IMR-90 (cell line): ENCODE measurements around the gene LRRC3C. TPM values are rescaled to one million over a fixed set of nuclear protein-coding genes. Genes with fewer than 3 reads are reported as not detected.

Experiments
- ATAC-seq: fragments of 200-7000 bp; cut with Tn5 transposase; 2 replicates; pipeline ENCODE4 v1.9.1; 2020; ENCODE audit warnings: low read depth, mild to moderate bottlenecking, moderate library complexity
- BruUV-seq: library from RNA; stranded (reverse); fragments of 400-500 nt; replicated peaks from 2 replicates; lab custom pipeline; 2021; lab: Mats Ljungman, UMichigan
- CTCF ChIA-PET: fragments of 300-600 bp; formaldehyde crosslinking; extraction: SDS; loops from one replicate; lab custom pipeline; 2021; ENCODE audit warnings: antibody characterized with exemption; lab: Yijun Ruan, JAX
- POLR2A ChIA-PET: fragments of 300-600 bp; sonication (Branson Sonifier 250); formaldehyde crosslinking; loops from one replicate; lab custom pipeline; 2022; ENCODE audit warnings: antibody characterized with exemption; ENCODE audit not compliant: unreplicated experiment; lab: Charles Lee
- DNase-seq: peaks from one replicate; pipeline ENCODE4 v3.0.0; 2013
- H2AFZ ChIP-seq: replicated peaks from 2 replicates; pipeline ENCODE3; 2013; ENCODE audit warnings: low read length, mild to moderate bottlenecking; ENCODE audit not compliant: poor library complexity
- H2AK5ac ChIP-seq: 2 replicates; pipeline ENCODE4 v1.6.1; 2013; ENCODE audit warnings: low read depth, low read length, inconsistent platforms
- H2AK9ac ChIP-seq: replicated peaks from 2 replicates; pipeline ENCODE3; 2013; ENCODE audit warnings: mild to moderate bottlenecking, low read depth, low read length, moderate library complexity; ENCODE audit not compliant: poor library complexity
- H2BK120ac ChIP-seq: 2 replicates; pipeline ENCODE4 v1.6.1; 2013; ENCODE audit warnings: low read depth, low read length, inconsistent platforms
- H2BK15ac ChIP-seq: 3 replicates; pipeline ENCODE4 v1.6.1; 2013; ENCODE audit warnings: low read depth, low read length, inconsistent platforms
- H2BK20ac ChIP-seq: 2 replicates; pipeline ENCODE4 v1.6.1; 2013; ENCODE audit warnings: low read depth, mild to moderate bottlenecking, inconsistent platforms, low read length, moderate library complexity
- H2BK5ac ChIP-seq: 2 replicates; pipeline ENCODE4 v1.6.1; 2013; ENCODE audit warnings: mild to moderate bottlenecking, low read depth, low read length, inconsistent platforms; ENCODE audit not compliant: poor library complexity, severe bottlenecking
- H3K14ac ChIP-seq: replicated peaks from 2 replicates; pipeline ENCODE4 v1.6.1; 2013; ENCODE audit warnings: low read depth, low read length, inconsistent platforms
- H3K18ac ChIP-seq: 2 replicates; pipeline ENCODE4 v1.6.1; 2013; ENCODE audit warnings: low read depth, low read length, control low read depth
- H3K23ac ChIP-seq: 2 replicates; pipeline ENCODE4 v1.6.1; 2013; ENCODE audit warnings: low read depth, low read length, inconsistent platforms
- H3K27ac ChIP-seq: 2 replicates; pipeline ENCODE4 v1.5.1; 2013; ENCODE audit warnings: mild to moderate bottlenecking, control low read depth, low read length; ENCODE audit not compliant: insufficient read depth
- H3K27me3 ChIP-seq: 2 replicates; pipeline ENCODE4 v1.6.1; 2013; ENCODE audit warnings: low read length; ENCODE audit not compliant: control insufficient read depth, insufficient read depth
- H3K36me3 ChIP-seq: 2 replicates; pipeline ENCODE4 v1.6.1; 2013; ENCODE audit warnings: low read length, mixed read lengths; ENCODE audit not compliant: control insufficient read depth, insufficient read depth
- H3K4ac ChIP-seq: 2 replicates; pipeline ENCODE4 v1.6.1; 2013; ENCODE audit warnings: low read depth, low read length, inconsistent platforms
- H3K4me1 ChIP-seq: 2 replicates; pipeline ENCODE4 v1.6.1; 2013; ENCODE audit warnings: low read length, mixed read lengths; ENCODE audit not compliant: control insufficient read depth, insufficient read depth
- H3K4me2 ChIP-seq: 2 replicates; pipeline ENCODE4 v1.6.1; 2013; ENCODE audit warnings: low read depth, mild to moderate bottlenecking, control low read depth, low read length, moderate library complexity
- H3K4me3 ChIP-seq: 2 replicates; pipeline ENCODE4 v1.5.1; 2013; ENCODE audit warnings: low read depth, mild to moderate bottlenecking, control low read depth, low read length, moderate library complexity; ENCODE audit not compliant: insufficient read depth
- H3K56ac ChIP-seq: 2 replicates; pipeline ENCODE4 v1.6.1; 2013; ENCODE audit warnings: low read length, inconsistent platforms; ENCODE audit not compliant: insufficient read depth; ENCODE audit errors: extremely low read depth
- H3K79me1 ChIP-seq, 2 experiments: 2 replicates each; pipeline ENCODE4 v1.6.1; 2013; ENCODE audit warnings: low read length in 2 of 2, inconsistent platforms in 1 of 2, low read depth in 1 of 2
- H3K9ac ChIP-seq: 2 replicates; pipeline ENCODE4 v1.6.1; 2013; ENCODE audit warnings: low read depth, low read length, control low read depth
- H3K9me1 ChIP-seq: 2 replicates; pipeline ENCODE4 v1.6.1; 2013; ENCODE audit warnings: low read length, inconsistent platforms; ENCODE audit not compliant: insufficient read depth
- H3K9me3 ChIP-seq: 2 replicates; pipeline ENCODE4 v1.6.1; 2013; ENCODE audit warnings: low read length; ENCODE audit not compliant: control insufficient read depth, insufficient read depth
- H4K20me1 ChIP-seq: 2 replicates; pipeline ENCODE4 v1.6.1; 2013; ENCODE audit warnings: low read length, inconsistent platforms; ENCODE audit not compliant: insufficient read depth
- H4K5ac ChIP-seq: 2 replicates; pipeline ENCODE4 v1.6.1; 2013; ENCODE audit warnings: mild to moderate bottlenecking, low read depth, low read length, control low read depth
- H4K8ac ChIP-seq, 2 experiments: 2 replicates each; pipeline ENCODE4 v1.6.1; 2013; ENCODE audit warnings: low read depth in 2 of 2, low read length in 2 of 2, control low read depth in 1 of 2, inconsistent platforms in 1 of 2
- H4K91ac ChIP-seq: 2 replicates; pipeline ENCODE4 v1.6.1; 2013; ENCODE audit warnings: low read depth, low read length, inconsistent platforms; ENCODE audit not compliant: insufficient read depth
- BHLHE40 ChIP-seq: fragments of 150-350 bp; IDR thresholded peaks from 2 replicates; pipeline ENCODE4 v1.6.1; 2016; ENCODE audit warnings: mild to moderate bottlenecking, low read depth, low read length
- FOS ChIP-seq: fragments of 150-350 bp; IDR thresholded peaks from 2 replicates; pipeline ENCODE4 v1.6.1; 2016; ENCODE audit warnings: low read depth, low read length
- MAFK ChIP-seq: IDR thresholded peaks from 2 replicates; pipeline ENCODE4 v1.6.1; 2012; ENCODE audit warnings: low read depth, low read length, improper control_type of control experiment
- MXI1 ChIP-seq: IDR thresholded peaks from 2 replicates; pipeline ENCODE4 v1.6.1; 2012; ENCODE audit warnings: low read depth, mild to moderate bottlenecking, low read length, moderate library complexity, borderline replicate concordance
- RAD21 ChIP-seq: IDR thresholded peaks from 2 replicates; pipeline ENCODE4 v1.6.1; 2012; ENCODE audit warnings: low read length, improper control_type of control experiment
- RFX5 ChIP-seq: IDR thresholded peaks from 2 replicates; pipeline ENCODE4 v1.8.0; 2012; ENCODE audit warnings: low read depth, mild to moderate bottlenecking, low read length, moderate library complexity
- WGBS, 2 experiments: methylation state at CpG; one replicate each; pipeline versions ENCODE4 v1.1.5 to v1.1.7; 2013; ENCODE audit warnings: missing lambda C conversion rate in 2 of 2; ENCODE audit not compliant: insufficient read length in 1 of 2; ENCODE audit errors: extremely low coverage in 2 of 2; 5-methylcytosine and 5-hydroxymethylcytosine counted together
- dilution Hi-C: fragments of 300-500 bp; cut with HindIII; formaldehyde crosslinking; loops from one replicate; pipeline ENCODE4 v1.14.3; 2018; ENCODE audit warnings: low sequenced_read_pairs; ENCODE audit not compliant: unreplicated experiment
- in situ Hi-C: fragments of 300-500 bp; cut with MboI; formaldehyde crosslinking; loops from 3 replicates; pipeline ENCODE4 v1.14.3; 2019; ENCODE audit warnings: low sequenced_read_pairs, inconsistent platforms, mixed read lengths
- intact Hi-C: fragments of 100-400 bp; cut with micrococcal nuclease; formaldehyde crosslinking; loops from 2 replicates; pipeline ENCODE4 v1.10.0; 2022
- polyA plus RNA-seq, 3 experiments: library from polyadenylated mRNA; depleted of rRNA; stranded (reverse); fragments of >200 nt; gene quantifications; 2 replicates each; pipeline ENCODE4 v1.2.3, GENCODE V29; 2012; ENCODE audit warnings: low replicate concordance in 1 of 3
- total RNA-seq: library from RNA; depleted of rRNA; stranded (reverse); fragments of >200 nt; gene quantifications from 2 replicates; pipeline ENCODE4 v1.2.3, GENCODE V29; 2012
- TF ChIP-seq, protein P1 (sequence below): fragments of 150-350 bp; IDR thresholded peaks from 2 replicates; pipeline ENCODE4 v1.6.1; 2016; ENCODE audit warnings: low read depth, mild to moderate bottlenecking, low read length, moderate library complexity, borderline replicate concordance

Gene LRRC3C
- total and polyA plus RNA-seq, 2 of the 4 experiments (the other 2 are of a cell fraction): not detected

DNA sequence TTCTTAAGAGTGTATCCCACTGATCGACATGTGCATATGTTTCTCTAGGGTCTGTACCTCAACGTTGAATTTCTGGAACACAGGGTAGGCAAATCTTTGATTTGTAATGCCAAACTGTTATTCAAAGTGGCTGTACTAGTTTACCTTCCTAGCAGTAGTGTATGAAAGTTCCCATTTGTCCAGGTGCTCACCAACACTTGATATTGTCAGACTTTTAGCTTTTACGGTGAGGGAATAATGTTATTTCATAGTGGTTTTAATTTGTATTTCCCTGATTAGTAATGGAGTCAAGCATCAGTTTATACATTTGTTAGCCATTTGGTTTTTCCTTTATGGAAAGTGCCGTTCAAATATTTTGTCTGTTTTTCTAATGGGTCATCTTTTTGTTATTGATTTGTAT, 29.4 kb upstream of the LRRC3C start:
- dilution Hi-C loops: no loop called here
- no CpG with 5 or more reads among the region's 4 CpGs for WGBS, 2 experiments
- no peak overlapping the region for H4K5ac ChIP-seq
- no peak overlapping the region for H4K91ac ChIP-seq
- no peak overlapping the region for H4K8ac ChIP-seq
- POLR2A ChIA-PET: no interaction called here
- in situ Hi-C loops: no loop called here
- no peaks in the 10 kb centered on the region for H3K4me1 ChIP-seq
- H2BK120ac ChIP-seq: no peak overlapping the region
- H3K4me2 ChIP-seq: no peak overlapping the region
- TF ChIP-seq FOS: no peak
- no peak for TF ChIP-seq MAFK
- no peak for TF ChIP-seq BHLHE40
- no peak for TF ChIP-seq RAD21
- TF ChIP-seq, protein P1, sequence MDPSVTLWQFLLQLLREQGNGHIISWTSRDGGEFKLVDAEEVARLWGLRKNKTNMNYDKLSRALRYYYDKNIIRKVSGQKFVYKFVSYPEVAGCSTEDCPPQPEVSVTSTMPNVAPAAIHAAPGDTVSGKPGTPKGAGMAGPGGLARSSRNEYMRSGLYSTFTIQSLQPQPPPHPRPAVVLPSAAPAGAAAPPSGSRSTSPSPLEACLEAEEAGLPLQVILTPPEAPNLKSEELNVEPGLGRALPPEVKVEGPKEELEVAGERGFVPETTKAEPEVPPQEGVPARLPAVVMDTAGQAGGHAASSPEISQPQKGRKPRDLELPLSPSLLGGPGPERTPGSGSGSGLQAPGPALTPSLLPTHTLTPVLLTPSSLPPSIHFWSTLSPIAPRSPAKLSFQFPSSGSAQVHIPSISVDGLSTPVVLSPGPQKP: no peak
- TF ChIP-seq MXI1: no peak
- no peak for TF ChIP-seq RFX5
- no peak overlapping the region for H2AFZ ChIP-seq
- no peak overlapping the region for H3K14ac ChIP-seq
- CTCF ChIA-PET: no interaction called here
- DNase-seq (no peak), ATAC-seq (no peak)
- H3K9me3 ChIP-seq: no peaks in the 10 kb centered on the region
- no peak overlapping the region for H2AK5ac ChIP-seq
- H3K4ac ChIP-seq: no peak overlapping the region
- H3K27ac ChIP-seq: no peak overlapping the region
- no peaks in the 10 kb centered on the region for H3K9me1 ChIP-seq
- no peak overlapping the region for H3K9ac ChIP-seq
- H3K27me3 ChIP-seq: peaks cover 4% of the 10 kb centered on the region
- no peak overlapping the region for H3K23ac ChIP-seq
- no peak overlapping the region for H2BK5ac ChIP-seq
- H3K18ac ChIP-seq: no peak overlapping the region
- no peak overlapping the region for H3K4me3 ChIP-seq
- no peak overlapping the region for H3K56ac ChIP-seq
- H2BK15ac ChIP-seq: no peak overlapping the region
- no TSS peak for BruUV-seq
- intact Hi-C loops: no loop called here
- H3K36me3 ChIP-seq: no peaks in the 10 kb centered on the region
- H2BK20ac ChIP-seq: no peak overlapping the region
- no peaks in the 10 kb centered on the region for H4K20me1 ChIP-seq
- no peak overlapping the region for H2AK9ac ChIP-seq
- H3K79me1 ChIP-seq: no peaks in the 10 kb centered on the region
